Measurements from ENCODE around the gene NATD1. TPM values are rescaled to one million over a fixed set of nuclear protein-coding genes. Genes with fewer than 3 reads are reported as not detected.

NATD1 gene
- total and polyA plus RNA-seq, 2 experiments from 2014 or later, result 2.1 to 8.1 TPM

- TF ChIP-seq JUNB (IDR thresholded peaks at IDR 0.05; ENCODE audit: unreplicated experiment) (no peak), EZH2 (IDR thresholded peaks at IDR 0.05; ENCODE audit: low read depth, unreplicated experiment) (no peak), CREB1 (CRISPR knock-in tag; IDR thresholded peaks at IDR 0.05; ENCODE audit: low read depth) (no peak), ZNF114 (CRISPR knock-in tag; IDR thresholded peaks at IDR 0.05) (no peak), NANOG (IDR thresholded peaks at IDR 0.05; ENCODE audit: borderline replicate concordance) (no peak), EZH2phosphoT487 (IDR thresholded peaks at IDR 0.05; ENCODE audit: unreplicated experiment) (no peak)
- ATAC-seq, result no peak
- no peaks in the 10 kb centered on the region for H3K9me2 ChIP-seq (ENCODE audit: insufficient read depth)
- H3K79me2 ChIP-seq (replicated peaks; ENCODE audit: insufficient read depth), result peaks cover 38% of the 10 kb centered on the region
- Mint-ChIP-seq H3K4me3 (peak overlapping the region; percentile 87), H3K27ac (no peak overlapping the region), H3K27me3 (ENCODE audit: insufficient read depth, low read depth, poor library complexity) (peaks cover 23% of the 10 kb centered on the region), H3K9me3 (peaks cover under 1% of the 10 kb centered on the region), H3K4me1 (peaks cover 19% of the 10 kb centered on the region), H3K36me3 (ENCODE audit: low read depth) (peaks cover under 1% of the 10 kb centered on the region; the same call in 1 of the 3 replicates)
- no peaks in the 10 kb centered on the region for H3K36me3 ChIP-seq (ENCODE audit: insufficient read depth)
- no peaks in the 10 kb centered on the region for H3F3A ChIP-seq (replicated peaks; ENCODE audit: low read depth)
- H3K4me3 ChIP-seq, result peak overlapping the region; percentile 92
- peaks cover 10% of the 10 kb centered on the region for H4K20me1 ChIP-seq (replicated peaks; ENCODE audit: insufficient read depth)
- H3K27ac ChIP-seq (ENCODE audit: low read depth), result no peak overlapping the region
- H3K27me3 ChIP-seq (ENCODE audit: insufficient read depth), result peaks cover 27% of the 10 kb centered on the region
- no peak for DNase-seq (ENCODE audit: low spot score)
- H3K4me1 ChIP-seq (ENCODE audit: insufficient read depth), result peaks cover 10% of the 10 kb centered on the region
- peak overlapping the region; percentile 97 for H3K4me2 ChIP-seq
- H2AFZ ChIP-seq, result peak overlapping the region; percentile 72; the same call in 1 of the 2 replicates
Observed at GRCh38 chr17:21285164-21286065, 32.2 kb upstream of the NATD1 start.

GRCh38 chr17:21284319-21285163 is 31.3 kb upstream of the NATD1 start, which contains the start of gene MAP2K3:
Gene MAP2K3 (plus strand): TSS chr17:21284711. CDS start chr17:21284921, 210 bp downstream.
- H3K27me3 ChIP-seq (ENCODE audit: insufficient read depth), result peaks cover 27% of the 10 kb centered on the region
- peaks cover 5% of the 10 kb centered on the region for H4K20me1 ChIP-seq (replicated peaks; ENCODE audit: insufficient read depth)
- peaks cover 19% of the 10 kb centered on the region for H3K4me1 Mint-ChIP-seq
- H3K9me2 ChIP-seq (ENCODE audit: insufficient read depth), result no peaks in the 10 kb centered on the region
- H3K36me3 ChIP-seq (ENCODE audit: insufficient read depth), result no peaks in the 10 kb centered on the region
- H3K4me3 ChIP-seq, result peak within 1 kb of the TSS; percentile 92
- peaks cover 37% of the 10 kb centered on the region for H3K79me2 ChIP-seq (replicated peaks; ENCODE audit: insufficient read depth)
- TF ChIP-seq POLR2AphosphoS5 (IDR thresholded peaks at IDR 0.05; ENCODE audit: low read depth) (peak; percentile 85), REST (IDR thresholded peaks at IDR 0.05; ENCODE audit: unreplicated experiment) (no peak), CREB1 (CRISPR knock-in tag; IDR thresholded peaks at IDR 0.05; ENCODE audit: low read depth) (0 out of 2 replicates have a peak, but pooled peaks have one; percentile 25)
- peak within 1 kb of the TSS; percentile 94 for H2AFZ ChIP-seq
- DNase-seq (ENCODE audit: low spot score) (peak; percentile 100), ATAC-seq (peak; percentile 87)
- peaks cover 10% of the 10 kb centered on the region for H3K4me1 ChIP-seq (ENCODE audit: insufficient read depth)
- no peak within 1 kb of the TSS for H3K27ac Mint-ChIP-seq
- H3K4me3 Mint-ChIP-seq, result peak within 1 kb of the TSS; percentile 87
- H3K27me3 Mint-ChIP-seq (ENCODE audit: insufficient read depth, low read depth, poor library complexity), result peaks cover 30% of the 10 kb centered on the region
- peak within 1 kb of the TSS; percentile 97 for H3K4me2 ChIP-seq
- H3K9me3 Mint-ChIP-seq, result no peaks in the 10 kb centered on the region
- no peak within 1 kb of the TSS for H3K27ac ChIP-seq (ENCODE audit: low read depth)
- no peaks in the 10 kb centered on the region for H3F3A ChIP-seq (replicated peaks; ENCODE audit: low read depth)
- H3K36me3 Mint-ChIP-seq (ENCODE audit: low read depth), result no peaks in the 10 kb centered on the region; the same call in 2 of the 3 replicates

Data from GM23338 (cell line).